GM18526 (cell line): ENCODE measurements around the gene MGAM2.

Experiments
- POLR2A ChIP-seq: IDR thresholded peaks from 3 replicates; pipeline ENCODE4 v1.6.1; 2011; ENCODE audit not compliant: insufficient read length; ENCODE audit errors: extremely low read depth

Gene MGAM2

DNA sequence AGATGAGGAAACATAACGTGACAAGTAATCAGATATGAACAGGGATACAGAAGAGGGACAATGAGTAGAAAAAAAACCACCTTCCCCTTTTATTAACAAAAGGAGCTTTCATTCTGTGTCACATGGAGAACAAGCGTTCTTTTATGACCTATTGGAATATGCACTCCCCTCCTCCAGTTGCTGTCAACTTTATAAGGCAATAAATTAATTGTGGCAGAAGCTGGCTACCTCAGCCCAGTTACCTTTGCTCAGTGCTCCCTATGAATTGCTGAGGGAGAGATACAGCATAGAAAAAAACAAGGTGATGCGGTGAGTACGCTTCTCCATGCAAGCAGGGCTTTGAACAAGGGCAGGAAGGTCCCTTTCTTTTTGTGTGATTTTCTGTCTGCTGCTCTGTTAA lies at the start of gene MGAM2:
Gene MGAM2 (plus strand): TSS at position 220 of the 400 bp plus-strand sequence. CDS start 5,156 bp downstream, outside the sequence.
- no peak for TF ChIP-seq POLR2A

DNA sequence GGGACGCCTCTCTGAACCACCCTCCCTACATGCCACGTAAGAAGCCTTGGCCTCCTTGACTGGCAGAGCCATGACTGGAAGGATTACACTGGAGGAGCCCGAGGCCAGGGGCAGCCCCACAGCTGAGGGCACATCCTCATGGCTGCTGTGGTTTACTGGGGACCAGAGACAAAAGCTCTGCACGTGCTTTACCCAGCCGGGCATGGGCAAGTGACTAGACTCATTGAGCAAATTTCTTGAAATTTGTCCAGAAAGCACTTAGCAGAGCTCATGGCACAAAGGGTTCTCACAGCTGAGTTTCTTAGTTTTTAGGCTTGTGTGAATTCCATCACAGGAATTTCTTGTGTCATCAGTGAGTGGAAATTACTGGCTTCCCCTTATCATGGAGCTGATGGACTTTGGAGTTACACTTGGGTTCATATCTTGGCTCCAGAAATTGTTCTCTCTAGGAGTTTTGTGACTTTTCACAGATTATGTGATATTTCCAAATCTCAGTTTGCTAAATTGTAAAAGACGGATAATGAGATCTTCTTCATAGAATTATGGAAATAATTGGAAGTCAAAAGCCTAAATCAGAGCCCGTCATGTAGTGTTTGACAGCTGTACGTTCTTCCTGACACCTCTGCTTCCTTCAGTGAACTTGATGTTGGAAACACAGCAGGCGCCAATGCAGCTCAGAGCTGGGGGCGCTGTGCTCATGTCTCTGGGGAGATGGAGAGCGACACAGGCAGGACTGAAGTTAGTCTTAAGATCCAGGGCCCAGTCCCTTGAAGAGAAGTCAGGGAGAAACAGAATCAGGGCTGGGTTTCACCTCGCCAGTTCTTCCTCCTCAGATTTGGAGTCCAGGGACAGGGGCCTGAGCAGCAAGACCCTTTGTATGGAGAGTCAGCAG lies 47.7 kb upstream of the MGAM2 start:
- no peak for TF ChIP-seq POLR2A

DNA sequence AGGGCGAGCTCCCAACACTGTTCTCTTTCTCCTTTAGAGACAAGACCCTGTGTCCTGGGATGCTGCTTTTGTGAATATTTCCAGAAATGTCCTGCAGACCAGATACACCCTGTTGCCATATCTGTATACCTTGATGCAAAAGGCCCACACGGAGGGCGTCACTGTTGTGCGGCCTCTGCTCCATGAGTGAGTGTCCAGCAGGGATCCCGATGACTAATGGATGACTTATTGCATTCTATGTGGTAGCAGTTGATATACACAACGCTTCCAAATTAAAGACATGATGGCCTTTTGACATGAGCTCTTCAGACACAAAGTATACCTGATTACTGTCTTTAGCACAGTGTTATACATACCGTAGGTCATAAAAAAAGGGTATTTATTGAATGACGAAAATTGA lies 45.0 kb upstream of the MGAM2 start:
- TF ChIP-seq POLR2A = no peak

GRCh38 chr7:142077762-142078161 lies 33.8 kb upstream of the MGAM2 start:
- TF ChIP-seq POLR2A = no peak

- TF ChIP-seq POLR2A = no peak
Measured at GRCh38 chr7:142083605-142084004, 27.9 kb upstream of the MGAM2 start.

DNA sequence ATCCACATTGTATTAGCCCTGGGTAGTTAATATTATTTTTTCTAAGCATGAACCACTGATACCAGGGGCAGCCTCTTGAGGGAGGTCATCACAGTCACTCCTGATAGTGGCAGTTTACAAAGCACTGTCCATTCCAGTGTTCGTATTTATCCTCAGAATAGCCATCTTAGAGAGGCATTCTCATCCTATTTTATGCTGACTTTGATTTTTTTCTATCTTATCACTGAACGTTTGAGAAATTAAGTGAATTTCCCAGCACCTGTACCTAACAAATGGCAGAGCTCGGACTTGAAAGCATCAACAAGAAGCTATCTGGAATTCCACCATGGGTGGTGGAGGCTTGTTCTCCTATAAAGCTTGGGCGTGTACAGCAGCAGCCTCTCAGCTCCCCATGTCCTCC lies 26.1 kb upstream of the MGAM2 start:
- no peak for TF ChIP-seq POLR2A

DNA sequence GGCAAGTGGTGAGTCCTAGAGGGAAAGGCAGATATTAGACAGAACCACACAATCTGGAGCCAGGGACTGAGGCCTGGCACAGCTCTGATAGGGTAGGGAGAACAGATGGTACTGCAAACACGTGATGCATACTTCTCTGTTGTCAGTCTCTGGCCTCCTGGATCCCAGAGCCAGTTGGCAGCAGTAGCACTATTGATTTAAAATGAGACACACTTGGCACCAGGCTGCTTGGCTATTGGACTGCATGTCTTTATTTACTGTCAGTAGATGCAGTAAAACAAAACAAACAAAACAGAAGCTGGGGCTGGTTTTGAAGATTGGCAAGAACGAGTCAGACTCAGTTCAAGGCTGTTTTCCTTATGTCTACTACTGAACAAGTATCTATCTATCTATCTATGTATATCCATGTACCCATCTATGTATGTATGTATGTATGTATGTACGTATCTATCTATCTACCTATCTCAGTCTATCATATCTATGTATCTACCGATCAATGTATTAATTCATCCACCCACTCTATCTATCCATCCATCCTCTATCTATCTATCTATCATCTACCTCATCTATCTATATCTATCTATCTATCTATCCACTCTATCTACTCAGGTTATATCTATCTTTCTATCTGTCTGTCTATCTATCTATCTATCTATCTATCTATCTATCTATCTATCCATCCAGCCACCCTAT lies 23.4 kb upstream of the MGAM2 start:
- no peak for TF ChIP-seq POLR2A

DNA sequence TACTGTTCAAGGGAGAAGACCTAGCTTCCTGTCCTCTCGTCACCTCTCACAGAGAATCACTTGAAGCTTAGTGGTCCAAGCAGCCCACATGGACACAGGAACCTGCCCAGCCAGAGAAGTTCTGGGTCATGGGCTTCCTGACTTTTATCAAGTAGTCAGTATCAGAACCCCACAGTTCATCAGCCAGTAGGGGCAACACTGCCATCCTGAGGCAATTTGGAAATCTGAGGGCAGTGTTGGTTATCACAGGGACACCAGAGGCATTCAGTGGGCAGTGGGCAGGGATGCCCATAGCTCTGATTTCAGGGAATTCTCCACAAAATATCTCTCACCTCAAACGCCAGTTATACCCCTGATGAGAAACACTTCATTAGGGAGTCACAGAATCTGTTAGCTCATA lies 22.5 kb upstream of the MGAM2 start:
- TF ChIP-seq POLR2A = no peak

DNA sequence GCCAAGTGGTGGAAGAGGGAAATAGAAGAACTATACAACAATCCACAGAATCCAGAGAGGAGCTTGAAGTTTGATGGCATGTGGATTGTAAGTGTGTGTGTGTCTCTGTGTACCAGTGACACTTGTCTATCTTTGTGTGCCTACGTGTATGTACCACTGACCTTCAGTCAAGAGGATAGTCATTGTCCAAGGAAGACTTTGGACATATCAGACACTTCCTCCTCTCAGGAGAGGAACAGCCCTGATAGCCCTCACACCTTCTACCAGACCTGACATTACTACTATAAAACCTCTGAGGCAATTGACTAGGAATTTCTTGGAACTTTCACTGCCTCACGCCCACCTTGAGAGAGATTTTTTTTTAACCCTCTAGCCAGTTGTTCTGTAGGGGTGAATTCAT lies 19.6 kb upstream of the MGAM2 start:
- TF ChIP-seq POLR2A = no peak

GRCh38 chr7:142094861-142095260 lies 16.7 kb upstream of the MGAM2 start:
- TF ChIP-seq POLR2A = no peak

DNA sequence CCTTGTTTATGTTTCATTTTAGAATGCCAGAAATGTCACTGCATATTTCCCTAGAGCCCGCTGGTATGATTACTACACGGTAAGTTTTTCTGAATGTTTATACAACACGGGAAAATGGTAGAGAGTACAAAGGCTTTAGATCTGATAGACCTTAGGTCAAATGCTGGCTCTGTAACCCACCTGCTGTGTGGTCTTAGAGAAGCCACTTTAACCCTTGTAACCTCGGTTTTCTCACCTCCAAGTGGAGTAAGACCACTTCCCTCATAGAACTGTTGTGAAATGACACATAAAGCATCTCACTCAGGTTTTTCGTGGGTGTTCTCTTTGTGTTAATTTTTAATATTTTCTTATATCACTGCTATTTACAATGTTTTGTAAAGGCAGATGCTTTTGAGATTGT lies 13.9 kb upstream of the MGAM2 start:
- TF ChIP-seq POLR2A = no peak

- TF ChIP-seq POLR2A = no peak
Measured at GRCh38 chr7:142098004-142098403, 13.5 kb upstream of the MGAM2 start.

DNA sequence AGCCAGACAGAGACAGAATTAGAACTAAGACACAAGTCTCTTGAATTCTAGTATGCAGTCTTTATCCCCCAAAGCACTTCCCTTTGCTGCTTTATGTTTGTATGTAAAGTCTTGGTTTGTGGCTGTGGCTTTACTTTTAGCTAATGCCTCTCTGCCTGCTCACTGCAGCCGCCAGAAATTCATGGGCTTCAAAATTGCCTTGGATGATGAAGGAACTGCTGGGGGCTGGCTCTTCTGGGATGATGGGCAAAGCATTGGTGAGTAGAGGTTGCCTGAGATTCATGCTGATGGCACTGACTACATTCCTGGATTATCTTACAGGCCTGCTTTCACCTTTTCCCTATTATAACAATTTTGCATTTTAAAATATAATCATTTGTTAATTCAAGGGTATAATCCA lies 10.9 kb upstream of the MGAM2 start:
- TF ChIP-seq POLR2A = no peak

DNA sequence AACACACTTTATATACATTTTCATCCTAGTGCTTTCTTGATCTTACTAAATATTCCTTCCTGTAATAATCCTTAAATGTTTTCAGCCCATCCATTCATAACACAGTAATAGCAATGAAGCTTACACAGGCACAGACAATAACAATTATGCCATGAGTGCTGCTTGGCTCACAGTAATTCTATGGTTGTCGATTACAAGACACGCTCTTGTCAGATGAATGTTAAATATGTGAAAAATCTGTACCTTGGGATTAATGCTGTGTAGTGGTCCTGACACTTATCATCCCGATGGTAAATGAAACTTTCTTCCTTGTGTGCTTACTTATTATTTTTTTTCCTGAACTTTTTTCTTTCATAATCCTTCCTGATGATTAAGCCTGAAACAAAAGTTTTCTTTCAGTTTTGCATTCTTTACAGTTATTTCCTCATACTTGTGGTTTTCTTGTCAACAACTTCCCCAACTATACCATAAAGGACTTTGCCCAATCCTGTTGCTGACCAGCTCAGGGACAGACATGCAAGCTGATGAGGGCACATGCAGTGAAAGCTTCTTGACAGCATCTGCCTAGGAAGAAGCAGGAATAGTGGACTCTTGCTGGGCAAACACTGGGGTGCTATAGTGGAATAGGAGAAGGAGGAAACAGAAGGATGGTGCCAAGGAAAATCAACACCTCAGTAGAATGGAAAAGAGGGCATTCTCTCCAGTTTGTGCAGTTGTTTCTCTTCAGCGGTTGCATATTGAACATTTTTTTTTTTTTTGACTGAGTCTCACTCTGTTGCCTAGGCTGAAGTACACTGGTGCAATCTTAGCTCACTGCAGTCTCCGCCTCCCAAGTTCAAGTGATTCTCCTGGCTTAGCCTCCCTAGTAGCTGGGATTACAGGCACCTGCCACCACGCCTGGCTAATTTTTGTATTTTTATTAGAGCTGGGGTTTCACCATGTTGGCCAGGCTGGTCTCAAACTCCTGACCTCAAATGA lies 6.7 kb upstream of the MGAM2 start:
- TF ChIP-seq POLR2A = no peak
